CD4-positive, alpha-beta T cell treated with Interleukin-2 at 100 ng/mL for 4 hours (primary cell): ENCODE measurements around the gene IGSF11.

Experiments
- DNase-seq: peaks from one replicate; pipeline ENCODE4 v3.0.0-alpha.2; 2020; ENCODE audit warnings: low spot score

The IGSF11 gene

DNA sequence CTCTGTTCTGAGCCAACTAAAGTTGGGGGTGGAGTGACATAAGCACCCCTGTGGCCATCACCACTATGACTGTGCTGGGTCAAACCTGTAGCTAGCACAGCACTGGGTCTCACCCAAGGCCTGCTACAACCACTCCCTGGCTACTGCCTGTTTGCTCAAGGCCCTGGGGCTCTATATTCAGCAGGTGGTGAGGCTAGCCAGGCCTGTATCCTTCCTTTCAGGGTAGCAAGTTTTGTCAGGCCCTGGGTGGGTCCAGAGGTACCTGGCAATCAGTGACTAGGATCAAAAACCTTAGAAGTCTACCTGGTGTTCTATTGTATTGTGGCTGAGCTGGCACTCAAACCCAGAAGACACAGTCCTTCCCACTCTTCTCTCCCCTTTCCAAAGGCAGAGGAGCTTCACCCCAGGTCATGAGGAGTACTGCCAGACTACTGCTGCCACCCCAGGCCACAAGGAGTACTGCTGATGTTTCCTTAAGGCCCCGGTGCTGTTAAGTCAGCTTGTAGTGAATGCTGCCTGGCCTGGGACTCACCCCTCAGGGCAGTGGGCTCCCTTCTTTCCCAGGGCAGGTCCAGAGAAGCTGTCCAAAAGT is 170.8 kb downstream of the IGSF11 start:
- DNase-seq, result no peak

DNA sequence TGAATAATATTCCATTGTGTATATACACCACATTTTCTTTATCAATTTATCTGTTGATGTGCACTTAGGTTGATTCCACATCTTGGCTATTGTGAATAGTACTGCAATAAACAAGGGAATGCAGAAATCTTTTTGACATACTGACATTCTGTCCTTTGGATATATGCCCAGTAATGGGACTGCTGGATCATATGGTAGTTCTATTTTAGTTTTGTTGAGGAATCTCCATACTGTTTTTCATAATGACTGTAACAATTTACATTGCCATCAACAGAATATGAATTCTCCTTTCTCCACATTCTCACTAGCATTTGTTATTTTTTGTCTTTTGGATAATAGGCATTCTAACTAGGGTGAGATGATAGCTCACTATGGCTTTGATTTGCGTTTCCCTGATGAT is 174.7 kb downstream of the IGSF11 start:
- no peak for DNase-seq

DNA sequence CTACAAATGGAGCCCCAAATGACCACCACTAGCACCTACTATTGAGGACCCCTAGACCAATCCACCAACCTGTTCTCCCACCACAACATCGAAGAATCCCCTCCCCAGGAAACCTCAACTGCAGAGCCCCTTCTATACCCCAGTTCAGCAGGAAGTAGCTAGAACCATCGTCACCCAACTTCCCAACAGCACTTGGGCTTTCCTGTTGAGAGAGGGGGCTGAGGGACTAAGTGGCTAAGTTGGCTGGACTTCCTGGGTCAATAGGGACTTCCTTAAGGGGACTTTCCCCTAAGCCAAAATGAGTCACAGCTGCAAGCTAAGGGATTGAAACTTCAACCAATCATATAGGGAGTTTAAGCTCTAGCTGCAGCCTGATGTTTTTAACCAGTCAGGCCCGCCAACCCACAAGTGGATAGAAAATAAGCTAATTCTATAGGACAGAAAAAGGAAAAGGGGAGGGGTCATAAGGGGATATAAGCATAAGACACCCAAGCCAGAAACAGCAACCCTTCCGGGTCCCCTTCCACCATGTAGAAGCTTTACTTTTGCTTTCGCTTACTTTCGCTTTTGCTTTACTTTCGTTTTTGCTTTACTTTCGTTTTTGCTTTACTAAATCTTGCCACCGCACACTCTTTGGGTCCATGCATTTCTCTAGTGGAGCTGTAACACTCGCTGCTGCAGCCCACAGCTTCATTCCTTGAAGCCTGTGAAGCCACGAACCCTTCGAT is 183.0 kb downstream of the IGSF11 start:
- DNase-seq, result peak; percentile 37

DNA sequence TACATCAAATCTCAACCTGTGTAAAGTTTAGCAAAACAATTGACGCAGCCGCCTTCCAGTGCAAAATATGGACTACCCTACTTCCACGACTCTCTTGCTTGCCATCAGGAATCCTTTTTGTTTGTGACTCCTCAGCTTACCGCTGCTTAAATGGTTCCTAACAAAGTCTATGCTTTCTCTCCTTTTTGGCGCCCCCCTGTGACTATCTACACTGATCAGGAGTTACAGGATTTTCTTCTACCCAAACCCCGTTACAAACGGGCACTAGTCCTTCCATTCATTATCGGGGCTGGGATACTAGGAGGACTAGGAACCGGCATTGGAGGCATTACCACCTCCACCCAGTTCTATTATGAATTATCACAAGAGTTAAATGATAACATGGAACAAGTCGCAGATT is 184.0 kb downstream of the IGSF11 start:
- no peak for DNase-seq
